Kidney epithelial cell (primary cell): ENCODE data around the gene THSD4. TPM values are rescaled to one million over a fixed set of nuclear protein-coding genes. Genes with fewer than 3 reads are reported as not detected.

Experiments used
- DNase-seq: peaks from one replicate; pipeline ENCODE4 v3.0.0-alpha.2; 2010; ENCODE audit warnings: low read depth
- H3K27me3 ChIP-seq: 2 replicates; pipeline ENCODE4 v1.6.0; 2011; ENCODE audit warnings: low read length; ENCODE audit not compliant: control insufficient read depth, insufficient read depth
- H3K36me3 ChIP-seq: 2 replicates; pipeline ENCODE4 v1.5.1; 2011; ENCODE audit warnings: low read length; ENCODE audit not compliant: control insufficient read depth, insufficient read depth
- H3K4me3 ChIP-seq: 2 replicates; pipeline ENCODE4 v1.5.1; 2011; ENCODE audit warnings: low read depth, mild to moderate bottlenecking, control low read depth, low read length
- total RNA-seq: library from RNA; depleted of rRNA; stranded (reverse); fragments of >200 nt; gene quantifications from 2 replicates; pipeline ENCODE4 v1.2.3, GENCODE V29; 2015
- TF ChIP-seq, protein P1 (sequence below): IDR thresholded peaks from 2 replicates; pipeline ENCODE4 v1.5.1; 2011; ENCODE audit warnings: mild to moderate bottlenecking, moderate library complexity, low read length, control low read depth, inconsistent platforms; ENCODE audit not compliant: insufficient read depth, poor library complexity, severe bottlenecking

The THSD4 gene
- total RNA-seq, 1 donor from 2014 or later = 17.7 TPM

DNA sequence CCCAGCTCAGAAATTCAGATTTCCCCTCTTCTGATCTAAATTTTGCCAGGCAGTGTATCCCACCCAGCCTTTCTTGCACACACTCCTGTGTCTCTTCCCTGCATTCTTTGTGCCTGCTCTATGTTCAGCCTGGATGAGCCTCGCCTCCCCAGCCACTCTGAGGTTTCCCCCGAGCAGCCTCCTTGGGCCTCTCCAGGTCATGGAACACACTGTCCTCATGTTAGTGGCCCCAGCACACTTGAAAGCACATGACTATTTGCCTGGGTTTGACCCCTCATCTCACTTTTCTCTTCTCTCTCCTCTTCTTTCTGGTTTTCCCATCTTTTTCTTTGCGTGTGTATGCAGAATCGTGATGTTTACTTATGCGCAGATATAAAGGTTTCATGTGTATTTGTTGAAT lies 3.1 kb downstream of the THSD4 start:
- DNase-seq = no peak
- Histone ChIP-seq H3K27me3 (no peaks in the 10 kb centered on the region), H3K4me3 (no peak overlapping the region), H3K36me3 (no peaks in the 10 kb centered on the region)
- TF ChIP-seq, protein P1, sequence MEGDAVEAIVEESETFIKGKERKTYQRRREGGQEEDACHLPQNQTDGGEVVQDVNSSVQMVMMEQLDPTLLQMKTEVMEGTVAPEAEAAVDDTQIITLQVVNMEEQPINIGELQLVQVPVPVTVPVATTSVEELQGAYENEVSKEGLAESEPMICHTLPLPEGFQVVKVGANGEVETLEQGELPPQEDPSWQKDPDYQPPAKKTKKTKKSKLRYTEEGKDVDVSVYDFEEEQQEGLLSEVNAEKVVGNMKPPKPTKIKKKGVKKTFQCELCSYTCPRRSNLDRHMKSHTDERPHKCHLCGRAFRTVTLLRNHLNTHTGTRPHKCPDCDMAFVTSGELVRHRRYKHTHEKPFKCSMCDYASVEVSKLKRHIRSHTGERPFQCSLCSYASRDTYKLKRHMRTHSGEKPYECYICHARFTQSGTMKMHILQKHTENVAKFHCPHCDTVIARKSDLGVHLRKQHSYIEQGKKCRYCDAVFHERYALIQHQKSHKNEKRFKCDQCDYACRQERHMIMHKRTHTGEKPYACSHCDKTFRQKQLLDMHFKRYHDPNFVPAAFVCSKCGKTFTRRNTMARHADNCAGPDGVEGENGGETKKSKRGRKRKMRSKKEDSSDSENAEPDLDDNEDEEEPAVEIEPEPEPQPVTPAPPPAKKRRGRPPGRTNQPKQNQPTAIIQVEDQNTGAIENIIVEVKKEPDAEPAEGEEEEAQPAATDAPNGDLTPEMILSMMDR = no peak

DNA sequence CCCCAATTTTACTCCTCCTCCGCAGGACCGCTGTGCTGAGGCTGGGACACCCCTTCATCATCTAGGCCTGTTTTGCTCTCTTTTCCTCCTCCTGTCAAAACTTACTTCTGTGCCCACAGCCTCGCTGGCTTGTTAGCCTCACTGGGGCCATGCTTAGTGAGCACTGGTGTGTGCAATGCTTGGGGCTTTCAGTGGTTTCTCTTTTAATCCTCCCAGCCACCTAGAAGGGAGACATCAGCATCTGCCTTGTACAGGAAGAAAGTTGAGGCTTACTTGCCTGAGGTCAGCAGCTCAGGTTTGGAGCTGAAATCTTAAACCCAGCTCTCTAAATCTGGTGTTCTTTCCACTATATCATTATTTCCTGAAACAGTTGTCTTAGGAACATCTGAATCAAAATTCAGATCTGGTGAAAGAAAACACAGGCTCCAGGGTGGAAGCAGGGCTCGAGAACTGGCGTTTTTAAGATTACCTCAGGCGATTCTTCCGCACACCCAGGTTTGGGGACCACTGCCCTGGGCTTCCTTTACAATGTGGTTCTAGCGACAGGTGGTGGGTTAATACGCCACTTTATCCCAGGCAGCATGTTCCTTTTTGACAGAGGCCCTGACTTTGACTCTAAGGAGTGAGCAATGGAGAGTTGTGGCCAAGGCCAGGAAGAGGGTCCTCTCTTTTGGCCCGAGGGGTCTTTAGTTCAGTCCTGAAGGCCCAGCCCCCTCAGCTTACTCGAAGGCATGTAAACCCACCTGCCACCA lies 3.8 kb downstream of the THSD4 start:
- no peak overlapping the region for H3K4me3 ChIP-seq
- no peaks in the 10 kb centered on the region for H3K27me3 ChIP-seq
- H3K36me3 ChIP-seq = no peaks in the 10 kb centered on the region
- no peak for DNase-seq
- TF ChIP-seq, protein P1 = no peak

DNA sequence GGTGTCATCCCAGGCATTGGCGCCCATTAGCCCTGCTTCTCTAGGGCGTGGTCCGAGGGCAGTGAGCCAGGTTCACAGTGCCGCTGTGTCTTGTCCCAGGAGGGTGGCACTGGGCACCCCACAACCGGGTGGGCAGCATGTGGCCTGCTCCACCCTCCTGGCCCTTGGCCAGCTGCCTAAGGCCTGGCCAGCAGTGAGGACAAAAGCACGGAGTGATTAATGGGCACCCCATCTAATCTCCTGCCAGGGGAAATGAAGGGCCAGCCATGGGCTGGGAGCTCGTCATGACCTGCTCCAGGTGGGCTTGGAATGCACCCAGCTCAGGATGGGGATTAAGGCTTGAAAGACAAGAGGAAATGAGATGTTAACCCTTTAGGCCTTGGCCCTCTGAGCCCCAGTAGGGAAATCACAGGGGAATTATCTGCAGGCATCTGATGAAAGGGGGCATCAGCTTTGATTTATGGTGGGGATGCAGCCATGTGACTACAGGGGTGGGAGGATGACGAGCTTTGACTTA lies 5.2 kb downstream of the THSD4 start:
- TF ChIP-seq, protein P1 = no peak

DNA sequence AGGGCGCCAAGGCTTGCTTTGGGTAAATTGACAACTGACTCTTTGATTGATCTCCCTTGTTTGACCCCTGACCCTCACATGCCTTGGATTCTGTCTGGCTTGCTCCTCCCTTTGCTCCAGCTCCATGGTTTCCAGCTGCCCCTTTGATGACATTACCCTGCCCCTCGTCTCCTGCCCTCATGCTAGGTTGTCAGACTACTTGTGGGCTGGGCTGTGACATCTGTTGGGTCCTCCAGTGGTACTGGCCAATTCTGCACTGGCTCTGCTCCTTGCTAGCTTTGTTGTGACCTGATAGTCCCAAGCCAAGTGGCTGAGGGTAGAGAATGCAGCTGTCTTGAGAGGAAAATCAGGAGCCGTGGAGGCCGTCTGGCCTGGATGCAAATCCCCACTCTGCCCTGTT lies 6.2 kb downstream of the THSD4 start:
- Histone ChIP-seq H3K36me3 (no peaks in the 10 kb centered on the region), H3K4me3 (no peak overlapping the region), H3K27me3 (no peaks in the 10 kb centered on the region)
- no peak for DNase-seq
- TF ChIP-seq, protein P1 = no peak

More for the DNA sequence above, 5.2 kb downstream of the THSD4 start:
- no peaks in the 10 kb centered on the region for H3K36me3 ChIP-seq
- DNase-seq = no peak
- H3K4me3 ChIP-seq = no peak overlapping the region
- no peaks in the 10 kb centered on the region for H3K27me3 ChIP-seq

DNA sequence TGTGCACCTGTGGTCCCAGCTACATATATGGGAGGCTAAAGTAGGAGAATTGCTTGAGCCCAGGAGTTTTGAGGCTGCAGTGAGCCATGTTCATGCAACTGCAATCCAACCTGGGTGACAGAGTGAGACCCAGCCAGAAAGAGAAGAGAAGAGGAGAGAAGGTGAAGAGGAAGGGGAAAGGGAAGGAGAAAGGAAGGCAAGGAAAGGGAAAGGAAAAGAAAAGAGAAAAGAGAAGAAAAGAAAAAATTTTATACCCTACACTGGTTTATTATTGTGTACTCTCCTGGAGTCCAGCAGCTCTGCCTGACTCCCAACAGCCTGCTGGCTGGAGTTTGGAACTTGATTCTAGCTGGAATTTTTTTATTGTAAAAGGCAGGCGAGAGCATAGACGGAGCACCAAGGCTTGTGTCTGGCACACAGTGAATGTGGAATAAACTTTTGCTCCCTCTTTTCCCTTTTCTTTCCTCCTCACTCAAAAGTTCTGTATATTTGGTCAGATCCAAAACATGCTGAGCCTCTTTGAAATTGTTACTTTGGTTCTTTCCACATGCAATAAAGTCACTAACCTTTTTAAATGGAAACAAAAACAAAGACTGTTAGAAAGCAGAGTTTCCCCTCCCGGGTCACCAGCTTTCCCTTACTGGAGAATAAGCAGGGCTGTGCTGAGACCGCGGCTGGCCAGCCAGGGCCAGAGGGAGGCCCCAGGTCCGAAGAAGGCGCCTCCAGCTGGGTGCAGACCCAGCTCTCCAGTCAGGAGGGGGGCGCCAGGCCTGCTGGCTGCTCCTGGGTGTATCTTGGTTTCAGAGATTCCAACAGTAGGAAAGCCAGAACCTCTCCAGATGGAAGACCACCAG lies 9.9 kb downstream of the THSD4 start:
- TF ChIP-seq, protein P1 = no peak
- Histone ChIP-seq H3K27me3 (no peaks in the 10 kb centered on the region), H3K36me3 (no peaks in the 10 kb centered on the region), H3K4me3 (no peak overlapping the region)
- no peak for DNase-seq
